VCaP (cell line): Measurements from ENCODE around the gene LPCAT1.
"Not testable (repeated sequence)": the region's sequence is repeated elsewhere in the genome, so short reads cannot be mapped to it uniquely, and the experiment has no call there.

Experiments used
- H3K27ac ChIP-seq: fragments of 450-650 bp; 2 replicates; pipeline ENCODE4 v1.5.1; 2017
- CTCF ChIP-seq: fragments of 450-650 bp; conservative IDR thresholded peaks from 2 replicates; pipeline ENCODE4 v1.5.1; 2017; ENCODE audit warnings: mild to moderate bottlenecking, moderate library complexity

The LPCAT1 gene

DNA sequence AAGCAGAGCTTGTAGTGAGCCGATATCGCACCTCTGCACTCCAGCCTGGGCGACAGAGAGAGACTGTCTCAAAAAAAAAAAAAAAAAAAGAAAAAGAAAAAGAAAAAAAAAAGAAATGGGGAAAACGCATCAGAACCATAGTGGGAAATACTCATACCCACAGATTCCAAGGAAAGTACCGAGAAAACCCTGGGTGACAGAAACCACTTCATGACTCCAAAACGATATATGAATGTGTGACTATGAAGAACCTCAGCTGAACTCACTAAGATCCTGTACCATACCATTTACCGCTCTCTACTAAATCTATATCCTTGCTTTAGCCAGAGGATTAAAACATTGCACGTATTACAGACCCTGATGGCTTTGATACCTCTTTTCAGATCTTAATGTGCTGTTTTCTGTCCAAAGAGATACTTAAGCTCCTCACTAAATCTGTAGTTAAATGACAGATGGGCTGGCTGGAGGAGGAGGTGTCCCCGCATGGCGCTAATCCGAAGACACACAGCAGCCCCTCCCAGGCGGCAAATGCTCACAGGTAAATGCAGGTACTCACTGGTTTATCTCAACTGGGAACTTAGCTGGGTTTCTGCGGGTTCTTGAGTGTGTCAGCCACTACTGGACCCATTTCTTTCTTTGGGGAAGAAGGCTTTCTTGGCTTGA is 2.8 kb downstream of the LPCAT1 start:
- H3K27ac ChIP-seq = no peak overlapping the region
- no peak for TF ChIP-seq CTCF

DNA sequence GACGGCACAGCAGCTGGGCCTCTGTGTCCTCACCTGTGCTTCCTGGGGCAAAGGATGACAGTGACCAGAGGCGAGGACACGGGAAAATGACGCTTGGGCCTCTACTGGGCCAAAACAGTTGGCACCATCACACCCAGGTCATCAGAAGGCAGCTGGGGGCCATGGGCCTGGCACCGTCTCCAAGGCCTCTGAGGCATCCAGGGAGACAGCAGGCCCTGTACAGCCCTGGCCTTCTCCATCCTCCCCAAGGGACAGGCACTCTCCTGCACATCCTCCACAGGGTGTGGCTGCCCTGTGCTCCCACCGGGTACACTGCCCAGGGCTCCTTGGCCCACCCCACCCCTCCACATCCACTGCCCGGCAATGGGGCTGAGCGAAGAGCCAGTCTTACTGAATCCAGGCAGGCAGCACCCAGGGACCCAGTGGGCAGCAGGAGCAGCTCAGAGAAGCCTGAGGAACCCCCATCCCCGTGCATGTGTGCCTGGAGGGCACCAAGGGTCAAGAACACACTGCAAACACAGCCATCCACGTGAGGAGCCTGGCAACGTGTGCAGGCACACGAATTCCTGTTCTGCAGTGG is 4.0 kb downstream of the LPCAT1 start:
- no peak overlapping the region for H3K27ac ChIP-seq
- no peak for TF ChIP-seq CTCF

GRCh38 chr5:1517838-1518237 is 5.9 kb downstream of the LPCAT1 start:
- TF ChIP-seq CTCF = no peak
- no peak overlapping the region for H3K27ac ChIP-seq

DNA sequence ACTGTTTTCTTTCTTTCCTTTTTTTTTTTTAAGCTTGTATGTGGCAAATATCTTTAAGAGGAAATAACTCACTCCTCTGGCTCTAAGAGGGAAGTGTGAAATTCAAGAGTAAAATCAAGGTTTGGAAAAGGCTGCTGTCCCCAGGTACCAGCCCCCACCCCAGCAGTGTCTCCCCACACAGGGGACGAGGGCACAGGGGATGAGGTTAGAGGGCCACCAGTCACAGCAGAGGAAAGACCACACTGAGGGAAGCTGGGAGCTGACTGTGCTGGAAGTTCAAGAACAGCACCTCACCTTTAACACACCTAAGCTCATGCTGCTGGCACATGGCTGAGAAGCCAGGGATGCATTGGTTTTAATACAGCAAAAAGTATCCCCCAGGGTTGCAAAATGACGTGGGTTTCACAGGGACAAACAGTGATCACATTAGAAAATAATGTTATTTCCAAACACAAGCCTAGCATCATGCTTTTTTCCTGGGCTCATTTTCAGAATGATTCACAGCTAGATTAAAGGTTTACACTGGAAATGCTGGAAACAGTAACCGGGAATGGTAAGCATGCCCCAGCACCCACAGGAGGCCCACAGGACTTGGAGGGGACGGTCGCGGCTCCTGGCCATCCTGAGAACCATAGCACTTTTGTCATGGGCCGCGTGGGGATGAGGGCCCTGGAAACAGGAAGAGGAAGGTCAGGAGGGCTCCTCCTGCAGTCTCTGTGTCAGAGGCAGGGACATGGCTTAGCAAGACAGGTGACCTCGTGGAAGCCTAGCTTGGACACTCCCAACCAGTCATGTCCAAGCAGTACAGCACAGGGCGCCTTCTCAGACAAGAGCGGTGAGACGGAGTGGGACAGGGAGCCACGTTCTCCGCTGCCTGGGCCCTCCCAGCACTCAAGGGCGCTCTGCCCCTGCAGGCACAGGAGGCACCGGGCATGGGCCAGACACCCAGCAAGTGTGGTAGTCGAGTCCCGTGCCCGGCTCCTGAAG is 6.9 kb downstream of the LPCAT1 start:
- no peak for TF ChIP-seq CTCF
- no peak overlapping the region for H3K27ac ChIP-seq

GRCh38 chr5:1515921-1516571 is 7.7 kb downstream of the LPCAT1 start:
- no peak overlapping the region for H3K27ac ChIP-seq
- no peak for TF ChIP-seq CTCF

DNA sequence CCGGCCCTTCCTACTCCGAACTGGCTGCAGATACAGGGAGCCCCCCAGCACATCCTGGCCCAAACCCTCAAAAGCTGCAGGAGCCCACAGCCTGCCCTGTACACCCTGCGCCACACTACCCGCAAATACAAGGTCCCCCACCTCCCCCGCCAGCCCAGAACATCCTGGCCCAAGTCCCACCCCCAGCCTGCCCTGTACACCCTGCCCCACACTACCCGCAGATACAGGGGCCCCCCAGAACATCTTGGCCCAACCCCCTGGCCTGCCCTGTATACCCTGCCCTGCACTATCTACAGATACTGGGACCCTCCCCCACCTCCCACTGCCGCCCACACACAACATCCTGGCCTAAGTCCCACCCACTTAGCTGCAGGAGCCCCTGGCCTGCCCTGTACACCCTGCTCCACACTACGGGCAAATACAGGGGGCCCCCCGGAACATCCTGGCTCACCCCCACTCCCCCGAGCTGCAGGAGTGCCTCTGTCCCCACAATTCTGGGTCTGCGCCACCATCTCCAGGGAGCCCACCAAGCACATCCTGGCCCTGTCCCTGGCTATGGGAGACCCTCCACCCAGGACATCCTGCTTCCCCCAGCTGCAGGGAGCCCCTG is 8.3 kb downstream of the LPCAT1 start:
- TF ChIP-seq CTCF = no peak
- H3K27ac ChIP-seq = no peak overlapping the region

GRCh38 chr5:1514819-1515310 is 8.9 kb downstream of the LPCAT1 start:
- H3K27ac ChIP-seq = not testable (repeated sequence)
